ENCODE results near the gene STRC. TPM values are rescaled to one million over a fixed set of nuclear protein-coding genes. Genes with fewer than 3 reads are reported as not detected.
"Not testable (repeated sequence)": the region's sequence is repeated elsewhere in the genome, so short reads cannot be mapped to it uniquely, and the experiment has no call there.

The STRC gene
- total RNA-seq, 1 experiment from 2014 or later: 0.61 TPM

DNA sequence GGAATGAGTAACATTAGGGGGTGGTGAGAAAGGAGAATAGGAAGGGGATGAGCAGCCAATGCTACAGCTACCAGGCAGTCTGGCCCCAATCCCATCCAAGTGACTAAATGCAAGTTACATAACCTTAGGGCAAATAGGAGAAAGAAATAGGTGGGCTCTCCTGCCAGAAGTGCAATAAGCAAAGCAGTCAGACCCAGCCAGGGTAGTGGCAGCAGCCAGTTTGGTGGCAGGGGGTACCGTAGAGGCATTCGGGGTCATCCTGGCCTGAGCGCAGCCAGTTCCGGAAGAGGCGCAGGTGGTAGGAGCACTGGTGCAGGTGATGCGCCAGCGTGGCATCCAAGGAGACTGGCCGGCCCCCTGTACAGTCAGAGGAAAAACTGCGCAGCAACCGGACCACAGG, 41.1 kb upstream of the STRC start:
- WGBS (ENCODE audit: extremely low coverage, insufficient read length, low lambda C conversion rate): no CpG with 5 or more reads among the region's 10 CpGs
- not testable (repeated sequence) for H3K14ac ChIP-seq (ENCODE audit: insufficient read depth, low read length); H3K23me2 ChIP-seq (ENCODE audit: insufficient read length, low read depth, low read length, poor library complexity, severe bottlenecking); H3K4me1 ChIP-seq (ENCODE audit: insufficient read depth, low read length); H3K27ac ChIP-seq (ENCODE audit: insufficient read length, low read depth, low read length); H3K9me3 Mint-ChIP-seq; H4K5ac ChIP-seq (ENCODE audit: insufficient read length, low read depth, low read length); H2BK15ac ChIP-seq (ENCODE audit: low read depth, low read length); H2BK20ac ChIP-seq (ENCODE audit: low read depth, low read length, poor library complexity, severe bottlenecking); H3K27me3 ChIP-seq (ENCODE audit: insufficient read depth, low read length); H3K79me1 ChIP-seq (ENCODE audit: insufficient read depth, low read depth, low read length, poor library complexity, severe bottlenecking); H2BK5ac ChIP-seq (ENCODE audit: insufficient read length, low read length); H3K4me2 ChIP-seq (ENCODE audit: insufficient read depth, insufficient read length, low read length); H3K9me3 ChIP-seq (ENCODE audit: control insufficient read depth, low read depth, low read length); H2AFZ ChIP-seq (ENCODE audit: low read length); H3K4ac ChIP-seq (ENCODE audit: low read depth, low read length); H3K4me3 Mint-ChIP-seq; H3K27me3 Mint-ChIP-seq (ENCODE audit: low read depth); H4K20me1 ChIP-seq (ENCODE audit: control insufficient read depth, insufficient read depth, insufficient read length); H3K27ac Mint-ChIP-seq; H2BK120ac ChIP-seq (ENCODE audit: low read depth, low read length, poor library complexity, severe bottlenecking); H2AK5ac ChIP-seq (ENCODE audit: insufficient read length, low read length); H3K36me3 Mint-ChIP-seq (ENCODE audit: insufficient read depth in 1 of 3, low read depth in 3 of 3); H3K56ac ChIP-seq (ENCODE audit: insufficient read length, low read depth, low read length); H3K79me2 ChIP-seq (ENCODE audit: insufficient read depth, low read length); H2BK12ac ChIP-seq (ENCODE audit: insufficient read length, low read depth, low read length); H3K23ac ChIP-seq (ENCODE audit: insufficient read length, low read depth, low read length); DNase-seq; H3K9ac ChIP-seq (ENCODE audit: extremely low read depth, insufficient read length, low read length); H3K4me1 Mint-ChIP-seq; H4K8ac ChIP-seq (replicated peaks; ENCODE audit: insufficient read length, low read depth, low read length); H4K91ac ChIP-seq (ENCODE audit: insufficient read length, low read depth, low read length); H3K18ac ChIP-seq (ENCODE audit: insufficient read length, low read depth, low read length); H3T11ph ChIP-seq (ENCODE audit: low read length)

DNA sequence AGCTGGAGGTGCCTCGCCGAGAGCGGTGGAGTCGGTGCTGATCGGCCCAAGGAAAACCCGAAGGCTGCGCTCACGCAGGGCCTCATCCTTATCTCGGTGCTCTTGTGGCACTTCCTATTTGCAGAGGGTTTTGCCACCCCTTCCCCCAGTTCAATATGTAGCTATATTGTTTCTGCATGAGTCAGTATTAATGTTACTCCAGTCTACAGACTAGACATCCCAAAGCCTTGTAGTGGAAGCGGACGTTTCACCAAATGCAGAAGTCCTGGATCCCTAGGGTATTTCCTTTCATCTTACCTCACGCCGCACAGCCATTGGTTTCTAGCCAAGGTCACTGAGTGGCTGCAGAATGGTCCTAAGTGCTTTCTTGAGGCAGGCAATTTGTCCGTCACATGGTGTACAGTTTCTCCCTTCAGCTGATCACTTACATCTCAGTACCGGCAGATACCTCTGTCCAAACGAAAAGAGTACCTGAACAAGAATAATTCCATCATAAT, 30.9 kb upstream of the STRC start:
- not testable (repeated sequence) for H2BK12ac ChIP-seq (ENCODE audit: insufficient read length, low read depth, low read length); H3K27ac Mint-ChIP-seq; H3K23me2 ChIP-seq (ENCODE audit: insufficient read length, low read depth, low read length, poor library complexity, severe bottlenecking); DNase-seq; H2AFZ ChIP-seq (ENCODE audit: low read length); H3K27me3 ChIP-seq (ENCODE audit: insufficient read depth, low read length); H2BK120ac ChIP-seq (ENCODE audit: low read depth, low read length, poor library complexity, severe bottlenecking); H2BK5ac ChIP-seq (ENCODE audit: insufficient read length, low read length); H3K4ac ChIP-seq (ENCODE audit: low read depth, low read length); H3K9me3 ChIP-seq (ENCODE audit: control insufficient read depth, low read depth, low read length); H4K5ac ChIP-seq (ENCODE audit: insufficient read length, low read depth, low read length); H4K8ac ChIP-seq (replicated peaks; ENCODE audit: insufficient read length, low read depth, low read length); H3K56ac ChIP-seq (ENCODE audit: insufficient read length, low read depth, low read length); H3K23ac ChIP-seq (ENCODE audit: insufficient read length, low read depth, low read length); H3K79me1 ChIP-seq (ENCODE audit: insufficient read depth, low read depth, low read length, poor library complexity, severe bottlenecking); H3K4me1 Mint-ChIP-seq; H3K14ac ChIP-seq (ENCODE audit: insufficient read depth, low read length); H3K9ac ChIP-seq (ENCODE audit: extremely low read depth, insufficient read length, low read length); H4K20me1 ChIP-seq (ENCODE audit: control insufficient read depth, insufficient read depth, insufficient read length); H3T11ph ChIP-seq (ENCODE audit: low read length); H3K4me2 ChIP-seq (ENCODE audit: insufficient read depth, insufficient read length, low read length); H2BK20ac ChIP-seq (ENCODE audit: low read depth, low read length, poor library complexity, severe bottlenecking); H3K4me1 ChIP-seq (ENCODE audit: insufficient read depth, low read length); H2AK5ac ChIP-seq (ENCODE audit: insufficient read length, low read length); H3K79me2 ChIP-seq (ENCODE audit: insufficient read depth, low read length); H2BK15ac ChIP-seq (ENCODE audit: low read depth, low read length); H3K27me3 Mint-ChIP-seq (ENCODE audit: low read depth); H3K18ac ChIP-seq (ENCODE audit: insufficient read length, low read depth, low read length); H4K91ac ChIP-seq (ENCODE audit: insufficient read length, low read depth, low read length); H3K27ac ChIP-seq (ENCODE audit: insufficient read length, low read depth, low read length); H3K4me3 Mint-ChIP-seq
- H3K9me3 Mint-ChIP-seq: peaks cover 13 to 14% of the 10 kb centered on the region in 2 experiments
- WGBS (ENCODE audit: extremely low coverage, insufficient read length, low lambda C conversion rate): no CpG with 5 or more reads among the region's 16 CpGs
- peaks cover 19 to 31% (median 28%) of the 10 kb centered on the region in 3 experiments for H3K36me3 Mint-ChIP-seq (ENCODE audit: insufficient read depth in 1 of 3, low read depth in 3 of 3)

Measured in H9 (cell line).